Cerebellar cortex (tissue), 1 donor: ENCODE measurements around the gene CANT1.
"Not testable (repeated sequence)": the region's sequence is repeated elsewhere in the genome, so short reads cannot be mapped to it uniquely, and the experiment has no call there.

Source experiments
- DNase-seq: peaks from one replicate; pipeline ENCODE4 v3.0.0-alpha.2; 2015; ENCODE audit warnings: low spot score

Gene CANT1

GRCh38 chr17:78976907-78977680 lies 32.5 kb downstream of the CANT1 start:
- DNase-seq, result no peak

GRCh38 chr17:78974635-78975591 lies 34.7 kb downstream of the CANT1 start:
- peak; percentile 70 for DNase-seq

- peak; percentile 49 for DNase-seq
Measured at GRCh38 chr17:78973792-78974520, 35.6 kb downstream of the CANT1 start.

GRCh38 chr17:78973196-78973595 lies 36.4 kb downstream of the CANT1 start:
- no peak for DNase-seq

- no peak for DNase-seq
Measured at GRCh38 chr17:78972507-78973105, 37.0 kb downstream of the CANT1 start.

- no peak for DNase-seq
Measured at GRCh38 chr17:78971756-78972506, 37.6 kb downstream of the CANT1 start.

- DNase-seq, result peak; percentile 87
Measured at GRCh38 chr17:78970834-78971755, 38.5 kb downstream of the CANT1 start.

- no peak for DNase-seq
Measured at GRCh38 chr17:78969865-78970264, 39.7 kb downstream of the CANT1 start.

GRCh38 chr17:78967782-78968362 lies 41.7 kb downstream of the CANT1 start:
- DNase-seq, result no peak

- no peak for DNase-seq
Measured at GRCh38 chr17:78966910-78967600, 42.5 kb downstream of the CANT1 start.

GRCh38 chr17:78966123-78966813 lies 43.3 kb downstream of the CANT1 start:
- DNase-seq, result no peak

- peak; percentile 70 for DNase-seq
Measured at GRCh38 chr17:78965491-78965924, 44.1 kb downstream of the CANT1 start.

- no peak for DNase-seq
Measured at GRCh38 chr17:78963378-78963777, 46.2 kb downstream of the CANT1 start.

GRCh38 chr17:78962984-78963348 lies 46.6 kb downstream of the CANT1 start:
- DNase-seq, result not testable (repeated sequence)

GRCh38 chr17:78962345-78962983 lies 47.1 kb downstream of the CANT1 start:
- no peak for DNase-seq

GRCh38 chr17:78961571-78961970 lies 48.0 kb downstream of the CANT1 start:
- DNase-seq, result no peak

GRCh38 chr17:78960928-78961327 lies 48.6 kb downstream of the CANT1 start:
- no peak for DNase-seq

- no peak for DNase-seq
Measured at GRCh38 chr17:78959803-78960202, 49.8 kb downstream of the CANT1 start.
